Gastroesophageal sphincter (tissue), 4 donors: ENCODE data around the gene NTSR1. TPM values are rescaled to one million over a fixed set of nuclear protein-coding genes. Genes with fewer than 3 reads are reported as not detected.

Source experiments
- ATAC-seq: fragments of 150-250 bp; one replicate; pipeline ENCODE4 v1.9.1; 2016; ENCODE audit warnings: mild to moderate bottlenecking, moderate library complexity
- H3K27ac ChIP-seq, 4 donors: fragments of 200-600 bp; sonication (generic) in 3 of 4; 1 replicate in 3 of 4; 2 replicates in 1 of 4; pipeline ENCODE4 v1.5.1; 2016 to 2019
- H3K27me3 ChIP-seq: fragments of 200-600 bp; sonication (generic); one replicate; pipeline ENCODE4 v1.5.1; 2019
- H3K36me3 ChIP-seq, 2 donors: fragments of 200-600 bp; sonication (generic); one replicate each; pipeline ENCODE4 v1.5.1; 2019; ENCODE audit warnings: control low read depth in 1 of 2
- H3K4me1 ChIP-seq, 3 donors: fragments of 200-600 bp; sonication (generic); 1 replicate in 2 of 3; 2 replicates in 1 of 3; pipeline ENCODE4 v1.5.1; 2016 to 2019; ENCODE audit warnings: control low read depth in 2 of 3
- H3K4me3 ChIP-seq, 2 donors: fragments of 200-600 bp; sonication (generic); one replicate each; pipeline ENCODE4 v1.5.1; 2019; ENCODE audit warnings: mild to moderate bottlenecking in 1 of 2, moderate library complexity in 1 of 2
- H3K9me3 ChIP-seq, 3 donors: fragments of 200-600 bp; sonication (generic); one replicate each; pipeline ENCODE4 v1.5.1; 2017 to 2019; ENCODE audit warnings: control low read depth in 2 of 3
- EP300 ChIP-seq: sonication (generic); formaldehyde crosslinking; IDR thresholded peaks from one replicate; pipeline ENCODE4 v1.6.1; 2017; ENCODE audit warnings: antibody characterized with exemption, mild to moderate bottlenecking
- POLR2A ChIP-seq, 2 donors: fragments of 450-650 bp; IDR thresholded peaks; one replicate each; pipeline ENCODE4 v1.6.1; 2017; ENCODE audit warnings: antibody characterized with exemption in 2 of 2, mild to moderate bottlenecking in 2 of 2, moderate library complexity in 1 of 2
- POLR2AphosphoS5 ChIP-seq: sonication (generic); formaldehyde crosslinking; IDR thresholded peaks from one replicate; pipeline ENCODE4 v1.6.1; 2017; ENCODE audit warnings: antibody characterized with exemption
- WGBS, 2 donors: methylation state at CpG; one replicate each; pipeline ENCODE4 v1.1.5; 2018; ENCODE audit warnings: low coverage in 1 of 2; 5-methylcytosine and 5-hydroxymethylcytosine counted together
- total RNA-seq, 4 donors: library from RNA; depleted of rRNA; stranded (reverse); fragments of >200 nt; gene quantifications; one replicate each; pipeline ENCODE4 v1.1.0, GENCODE V29; 2016
- TF ChIP-seq, protein P1 (sequence below), 4 experiments: fragments of 200-600 bp in 2 of 4; fragments of 450-650 bp in 2 of 4; sonication (generic) in 1 of 4; IDR thresholded peaks; one replicate each; pipeline ENCODE4 v1.5.1; 2017 to 2019; ENCODE audit warnings: antibody characterized with exemption in 4 of 4, mild to moderate bottlenecking in 2 of 4, moderate library complexity in 2 of 4

The NTSR1 gene
- total RNA-seq, 4 donors from 2014 or later: 0.13 to 0.85 (median 0.19) TPM

DNA sequence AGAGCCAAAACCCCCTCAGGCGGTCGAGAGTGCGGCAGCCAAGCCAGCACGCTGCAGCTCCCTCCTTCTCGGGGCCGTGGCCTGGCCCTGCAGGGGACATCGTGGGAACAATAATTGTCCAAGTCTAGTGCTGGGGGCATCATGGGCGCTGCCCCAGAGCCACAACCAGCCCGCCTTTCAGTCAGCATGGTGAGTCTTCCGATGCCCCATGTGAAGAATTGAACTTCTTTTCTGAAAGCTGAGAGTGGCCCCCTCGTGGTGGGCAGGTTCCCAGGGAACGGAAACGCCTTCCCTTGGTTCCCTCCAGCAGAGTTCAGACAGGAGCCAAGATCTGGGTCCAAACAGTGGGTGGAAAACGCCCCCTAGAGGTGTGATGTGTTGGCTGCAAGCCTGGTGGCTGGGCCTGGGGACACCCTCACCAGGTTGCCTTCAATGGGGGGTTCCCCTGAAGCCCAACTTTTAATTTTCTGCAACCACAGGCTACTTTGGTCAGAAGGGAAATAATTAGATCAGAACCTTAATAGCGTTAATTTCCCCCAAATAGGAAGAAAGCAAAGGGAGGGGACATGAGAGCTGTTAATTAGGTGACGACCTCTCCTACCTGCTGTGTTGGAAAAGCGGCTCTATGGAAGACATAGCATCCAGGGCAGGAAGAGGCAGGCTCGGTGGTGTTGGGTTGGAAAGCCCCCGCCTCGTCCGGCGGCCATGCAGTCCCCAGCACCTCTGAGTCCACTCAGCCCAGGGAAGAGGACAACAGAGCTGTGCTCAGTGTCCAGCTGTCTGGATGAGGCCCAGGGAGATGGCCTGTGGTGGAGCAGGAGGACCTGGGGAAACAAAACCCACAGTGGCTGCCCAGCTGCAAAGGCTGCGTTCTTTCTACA, 82.9 kb downstream of the NTSR1 start:
- Histone ChIP-seq H3K4me3 (no peak overlapping the region), H3K36me3 (no peaks in the 10 kb centered on the region), H3K27me3 (peaks cover under 1% of the 10 kb centered on the region), H3K27ac (no peak overlapping the region), H3K9me3 (no peaks in the 10 kb centered on the region), H3K4me1 (peaks cover 0 to 38% (median 8%) of the 10 kb centered on the region in 3 donors)
- ATAC-seq: peak; percentile 19
- 33 to 67% methylated on average over 8 to 14 of the region's 23 CpGs for WGBS, 2 donors
- TF ChIP-seq POLR2A (IDR thresholded peaks at IDR 0.05) (no peak), EP300 (no peak), POLR2AphosphoS5 (peak; percentile 71)
- TF ChIP-seq, protein P1, sequence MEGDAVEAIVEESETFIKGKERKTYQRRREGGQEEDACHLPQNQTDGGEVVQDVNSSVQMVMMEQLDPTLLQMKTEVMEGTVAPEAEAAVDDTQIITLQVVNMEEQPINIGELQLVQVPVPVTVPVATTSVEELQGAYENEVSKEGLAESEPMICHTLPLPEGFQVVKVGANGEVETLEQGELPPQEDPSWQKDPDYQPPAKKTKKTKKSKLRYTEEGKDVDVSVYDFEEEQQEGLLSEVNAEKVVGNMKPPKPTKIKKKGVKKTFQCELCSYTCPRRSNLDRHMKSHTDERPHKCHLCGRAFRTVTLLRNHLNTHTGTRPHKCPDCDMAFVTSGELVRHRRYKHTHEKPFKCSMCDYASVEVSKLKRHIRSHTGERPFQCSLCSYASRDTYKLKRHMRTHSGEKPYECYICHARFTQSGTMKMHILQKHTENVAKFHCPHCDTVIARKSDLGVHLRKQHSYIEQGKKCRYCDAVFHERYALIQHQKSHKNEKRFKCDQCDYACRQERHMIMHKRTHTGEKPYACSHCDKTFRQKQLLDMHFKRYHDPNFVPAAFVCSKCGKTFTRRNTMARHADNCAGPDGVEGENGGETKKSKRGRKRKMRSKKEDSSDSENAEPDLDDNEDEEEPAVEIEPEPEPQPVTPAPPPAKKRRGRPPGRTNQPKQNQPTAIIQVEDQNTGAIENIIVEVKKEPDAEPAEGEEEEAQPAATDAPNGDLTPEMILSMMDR (IDR thresholded peaks at IDR 0.05): peak in 3 of 4 experiments; percentile 86 to 96 (median 95)

DNA sequence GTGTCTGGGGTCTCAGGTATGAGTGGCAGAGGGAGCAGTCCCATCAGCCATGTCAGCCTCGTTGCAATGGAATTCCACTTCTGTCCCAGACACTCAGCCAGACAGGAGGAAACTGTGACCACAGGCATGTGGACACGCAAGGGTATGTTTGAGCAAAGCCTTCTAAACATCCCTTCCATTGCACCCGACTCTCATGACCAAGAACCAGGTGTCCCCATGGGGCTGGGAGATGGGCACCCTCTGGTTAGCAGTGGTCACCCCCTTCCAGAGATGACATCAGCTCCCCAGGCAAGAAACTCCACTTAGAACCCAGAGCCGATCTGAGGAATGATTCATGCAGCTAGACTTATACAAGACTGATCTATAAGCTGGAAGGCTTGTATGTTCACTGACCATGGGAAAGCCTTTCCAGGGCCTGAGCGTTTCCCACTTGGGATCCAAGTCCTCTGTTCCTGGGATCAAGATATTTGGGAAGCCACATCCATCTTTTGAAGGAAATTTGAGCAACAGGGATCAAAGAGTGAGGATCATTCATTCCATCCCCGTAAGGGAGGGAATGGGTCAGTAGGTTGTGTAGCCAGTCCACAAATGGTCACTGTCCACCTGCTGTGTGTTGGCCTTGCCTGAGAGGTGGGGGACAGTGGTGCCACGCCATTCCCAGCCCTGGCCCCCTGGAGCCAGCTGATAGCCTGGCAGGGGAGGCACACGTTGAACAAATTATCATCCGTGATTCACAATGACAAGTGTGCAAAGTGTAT, 83.7 kb downstream of the NTSR1 start:
- 20 to 68% methylated on average over 1 to 4 of the region's 9 CpGs for WGBS, 2 donors
- H3K27ac ChIP-seq: no peak overlapping the region
- no peak for ATAC-seq

DNA sequence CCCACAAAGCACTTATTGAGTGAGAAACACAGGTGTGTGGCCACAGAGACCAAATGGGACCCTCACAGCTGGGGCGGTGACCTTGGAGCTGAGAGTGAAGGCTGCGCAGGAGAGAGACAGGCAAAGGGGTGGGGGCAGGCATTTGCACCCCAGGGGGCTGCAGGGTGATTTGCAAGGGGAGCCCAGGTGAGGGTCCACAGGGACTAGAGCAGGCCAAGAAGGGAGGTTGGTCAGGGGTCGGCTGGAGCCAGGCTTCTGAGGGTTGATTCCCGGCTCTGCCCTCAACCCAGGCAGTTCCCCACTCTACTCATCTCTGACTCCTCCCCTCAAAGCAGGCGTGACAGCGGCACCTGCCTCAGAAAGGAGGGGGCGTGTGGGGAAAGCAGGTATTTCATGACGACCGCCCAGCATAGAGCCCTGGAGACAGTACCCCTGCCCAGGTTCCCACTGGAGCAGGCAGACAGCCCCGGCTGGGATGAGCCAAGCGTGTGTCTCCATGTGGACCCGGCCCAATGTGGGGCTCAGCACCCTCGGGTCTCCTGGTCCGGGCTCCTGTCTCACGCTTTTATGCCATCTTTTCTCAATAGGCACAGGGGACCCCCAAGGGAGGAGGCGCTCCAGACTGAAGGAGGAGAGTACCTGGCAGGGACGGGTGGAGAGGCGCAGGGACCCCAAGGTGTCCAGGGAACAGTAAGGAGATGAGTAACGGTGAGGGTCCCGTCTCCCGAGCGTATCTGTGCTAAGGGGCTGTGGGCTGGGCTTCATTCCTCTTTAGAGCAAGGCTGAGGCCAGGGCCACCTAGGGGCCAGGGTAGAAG, 84.5 kb downstream of the NTSR1 start:
- H3K27me3 ChIP-seq: no peaks in the 10 kb centered on the region
- 89% methylated on average over 8 of the region's 22 CpGs; no CpG with 5 or more reads in 1 of the 2 donors for WGBS, 2 donors
- peaks cover 0 to 5% of the 10 kb centered on the region in 2 donors for H3K36me3 ChIP-seq
- peaks cover 0 to 52% (median 15%) of the 10 kb centered on the region in 3 donors for H3K4me1 ChIP-seq
- peak overlapping the region in 1 of 2 donors; percentile 91 for H3K4me3 ChIP-seq
- peak overlapping the region; percentile 67 to 93 (median 92) for H3K27ac ChIP-seq
- ATAC-seq: no peak
- TF ChIP-seq EP300 (no peak), POLR2A (IDR thresholded peaks at IDR 0.05) (no peak), POLR2AphosphoS5 (no peak)
- TF ChIP-seq, protein P1 (IDR thresholded peaks at IDR 0.05): no peak
- no peaks in the 10 kb centered on the region for H3K9me3 ChIP-seq

More for the DNA sequence above, 83.7 kb downstream of the NTSR1 start:
- Histone ChIP-seq H3K9me3 (no peaks in the 10 kb centered on the region), H3K4me3 (no peak overlapping the region), H3K4me1 (peaks cover 0 to 44% (median 13%) of the 10 kb centered on the region in 3 donors), H3K27me3 (no peaks in the 10 kb centered on the region), H3K36me3 (no peaks in the 10 kb centered on the region)
- TF ChIP-seq EP300 (no peak), POLR2AphosphoS5 (no peak), POLR2A (IDR thresholded peaks at IDR 0.05) (no peak)
- TF ChIP-seq, protein P1 (IDR thresholded peaks at IDR 0.05): no peak

DNA sequence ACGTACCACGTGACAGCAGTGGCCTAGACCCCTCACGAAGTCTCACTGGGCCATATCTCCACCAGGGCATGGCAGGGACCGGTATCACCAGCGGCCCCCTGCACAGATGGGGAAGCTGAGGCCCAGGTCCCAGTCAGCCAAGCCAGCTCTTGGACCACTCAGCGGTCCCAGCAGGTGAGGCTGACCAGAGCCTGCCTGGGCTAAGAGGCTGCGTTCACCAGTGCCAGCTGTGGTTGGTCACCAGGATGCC, 85.0 kb downstream of the NTSR1 start:
- Histone ChIP-seq H3K36me3 (peaks cover 0 to 10% of the 10 kb centered on the region in 2 donors), H3K4me1 (peaks cover 0 to 57% (median 15%) of the 10 kb centered on the region in 3 donors), H3K9me3 (no peaks in the 10 kb centered on the region), H3K27me3 (no peaks in the 10 kb centered on the region), H3K27ac (peak overlapping the region; percentile 67 to 93 (median 92)), H3K4me3 (peak overlapping the region; percentile 13 to 91)
- ATAC-seq: no peak
- no CpG with 5 or more reads among the region's 7 CpGs for WGBS, 2 donors
- TF ChIP-seq POLR2AphosphoS5: no peak
- TF ChIP-seq EP300: no peak
